HG02678 (cell line): Measurements from ENCODE around the gene RAX2.
"Not testable (repeated sequence)": the region's sequence is repeated elsewhere in the genome, so short reads cannot be mapped to it uniquely, and the experiment has no call there.

Source experiments
- ATAC-seq: cut with Tn5 transposase; IDR thresholded peaks from one replicate; pipeline ENCODE4 v1.9.1; 2021; ENCODE audit warnings: mild to moderate bottlenecking, moderate library complexity; ENCODE audit not compliant: unreplicated experiment

RAX2 gene

DNA sequence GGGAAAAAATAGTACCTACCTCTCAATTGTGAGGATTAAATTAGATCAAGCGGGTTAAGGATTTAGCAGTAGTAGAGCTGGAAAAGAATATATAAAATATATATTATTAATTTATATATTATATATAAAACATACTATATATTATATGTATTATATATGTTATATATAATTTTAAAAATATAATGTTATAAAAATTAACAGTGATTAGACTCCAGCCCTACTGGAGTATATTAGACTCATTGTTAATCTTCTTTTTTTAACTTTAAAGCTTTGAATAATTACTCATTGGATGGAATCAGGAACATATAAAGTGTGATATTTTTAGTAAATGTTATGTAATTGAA lies 9.9 kb downstream of the RAX2 start:
- no peak for ATAC-seq

DNA sequence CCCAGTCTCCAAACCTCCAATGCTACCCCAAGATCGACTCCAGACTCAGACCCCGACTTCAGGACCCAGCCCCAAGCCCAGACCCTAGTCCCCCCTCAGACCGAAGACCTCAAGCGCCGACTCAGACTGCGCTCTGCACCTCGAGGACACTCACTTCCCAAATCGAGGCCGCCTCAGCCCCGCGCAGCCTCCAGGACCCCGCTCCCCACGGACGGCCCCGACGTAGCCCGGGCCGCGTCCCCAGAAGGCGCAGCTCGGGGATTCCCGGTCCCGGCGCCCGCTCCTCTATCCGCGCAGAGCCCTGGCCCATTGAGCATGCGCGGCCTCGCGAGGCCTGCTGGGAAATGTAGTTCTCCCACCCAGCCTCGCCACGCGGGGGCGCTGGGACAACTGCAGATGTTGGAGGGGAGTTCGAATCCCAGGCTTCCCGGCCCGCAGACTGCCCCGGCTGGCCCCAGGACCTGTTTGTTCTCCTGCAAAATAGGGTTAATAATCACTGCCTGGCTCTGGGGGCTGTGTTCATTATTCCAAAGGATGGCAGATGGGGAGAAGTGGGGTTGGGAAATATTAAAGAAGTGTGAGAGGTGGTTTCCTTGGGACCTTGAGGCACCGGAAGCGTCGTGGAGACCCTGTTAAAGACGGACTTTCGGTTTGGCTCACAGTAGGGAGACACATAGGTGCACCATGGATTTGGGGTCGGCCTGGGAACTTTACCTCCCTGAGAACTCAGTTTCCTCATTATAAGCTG lies 10.5 kb downstream of the RAX2 start, which contains the start of gene APBA3:
APBA3 (minus strand) TSS at position 311 of the 748 bp plus-strand sequence. CDS start 1,428 bp downstream, outside the sequence.
- ATAC-seq = peak; percentile 52

DNA sequence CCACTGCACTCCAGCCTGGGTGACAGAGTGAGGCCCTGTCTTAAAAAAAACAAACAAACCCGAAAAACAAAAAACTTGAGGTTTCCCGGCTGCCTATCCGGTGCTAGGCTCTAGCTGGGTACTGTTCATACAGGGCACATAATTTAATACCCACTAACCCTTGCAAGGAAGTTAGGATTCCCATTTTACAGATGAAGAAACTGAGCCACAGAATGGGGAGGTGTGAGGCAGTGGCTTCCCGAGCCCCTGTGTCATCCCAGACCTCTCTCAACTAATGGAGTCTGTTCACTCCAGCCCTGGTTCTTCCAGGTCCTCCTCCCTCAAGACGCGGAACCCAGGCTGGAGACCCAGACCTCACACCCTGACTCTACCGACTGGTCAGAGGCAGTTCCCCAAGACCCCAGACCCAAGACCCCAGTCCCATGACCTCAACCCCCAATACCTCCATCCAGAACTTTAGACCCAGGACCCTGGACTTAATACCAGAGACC lies 11.1 kb downstream of the RAX2 start:
- ATAC-seq = no peak

DNA sequence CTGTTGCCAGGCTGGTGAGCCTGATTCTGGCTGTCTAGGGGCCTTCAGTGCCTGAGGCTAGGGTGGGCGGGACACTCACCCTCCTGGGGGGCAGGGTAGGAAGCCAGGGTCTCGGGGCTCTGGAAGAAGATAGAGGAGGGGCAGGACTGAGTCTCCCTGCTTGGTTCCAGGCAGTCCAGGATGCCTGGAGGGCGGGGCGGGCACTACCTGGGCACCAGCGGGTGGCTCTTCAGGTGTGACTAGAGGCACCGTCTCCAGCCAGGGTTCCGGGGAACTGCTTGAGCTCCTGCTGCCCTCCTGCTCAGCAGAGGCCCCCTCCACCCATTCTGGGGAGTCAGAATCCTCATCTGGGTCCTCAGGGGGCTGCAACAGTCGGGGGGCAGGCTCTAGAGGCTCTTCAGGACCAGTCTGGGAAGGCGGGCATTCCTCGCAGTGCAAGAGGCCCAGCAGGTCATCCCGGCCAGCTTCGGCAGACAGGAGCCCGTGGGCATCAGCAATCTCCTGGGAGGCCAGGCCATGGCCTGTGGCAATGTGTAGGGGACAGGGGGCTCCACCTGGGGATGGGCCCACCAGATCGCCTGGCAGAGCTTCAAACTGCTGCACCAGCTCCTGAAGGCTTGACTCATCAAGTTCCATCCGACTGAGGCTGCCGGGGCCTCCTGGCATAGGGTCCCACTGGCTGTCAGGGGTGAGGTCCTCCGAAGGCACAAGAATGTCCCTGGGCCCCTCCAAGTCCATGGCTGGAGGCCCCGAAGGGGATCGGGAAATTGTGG lies 12.4 kb downstream of the RAX2 start:
- ATAC-seq = no peak

DNA sequence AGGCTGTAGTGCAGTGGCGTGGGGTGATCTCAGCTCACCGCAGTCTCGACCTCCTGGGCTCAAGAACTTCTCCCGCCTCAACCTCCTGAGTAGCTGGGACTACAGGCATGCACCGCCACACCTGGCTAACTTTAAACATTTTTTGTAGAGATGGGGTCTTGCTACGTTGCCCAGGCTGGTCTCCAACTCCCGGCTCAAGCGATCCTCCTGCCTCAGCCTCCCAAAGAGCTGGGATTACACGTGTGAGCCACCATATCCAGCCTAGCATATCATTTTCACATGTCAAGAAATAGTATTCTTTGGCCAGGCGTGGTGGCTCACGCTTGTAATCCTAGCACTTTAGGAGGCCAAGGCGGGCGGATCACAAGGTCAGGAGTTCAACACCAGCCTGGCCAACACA lies 13.7 kb downstream of the RAX2 start:
- ATAC-seq = not testable (repeated sequence)

DNA sequence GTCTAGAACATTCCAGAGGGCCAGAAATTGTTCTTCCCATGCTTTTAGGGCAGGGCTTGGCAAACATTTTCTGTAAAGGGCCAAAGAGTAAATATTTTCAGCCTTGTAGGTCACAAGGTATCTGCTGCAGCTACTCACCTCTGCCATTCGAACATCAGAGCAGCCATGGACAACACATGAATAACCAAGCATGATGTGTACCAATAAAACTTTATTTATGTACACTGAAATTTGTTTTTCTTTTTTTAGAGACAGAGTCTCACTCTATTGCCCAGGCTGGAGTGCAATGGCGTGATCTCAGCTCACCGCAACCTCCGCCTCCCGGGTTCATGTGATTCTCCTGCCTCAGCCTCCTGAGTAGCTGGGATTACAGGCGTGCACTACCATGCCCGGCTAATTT lies 14.3 kb downstream of the RAX2 start:
- ATAC-seq = not testable (repeated sequence)

DNA sequence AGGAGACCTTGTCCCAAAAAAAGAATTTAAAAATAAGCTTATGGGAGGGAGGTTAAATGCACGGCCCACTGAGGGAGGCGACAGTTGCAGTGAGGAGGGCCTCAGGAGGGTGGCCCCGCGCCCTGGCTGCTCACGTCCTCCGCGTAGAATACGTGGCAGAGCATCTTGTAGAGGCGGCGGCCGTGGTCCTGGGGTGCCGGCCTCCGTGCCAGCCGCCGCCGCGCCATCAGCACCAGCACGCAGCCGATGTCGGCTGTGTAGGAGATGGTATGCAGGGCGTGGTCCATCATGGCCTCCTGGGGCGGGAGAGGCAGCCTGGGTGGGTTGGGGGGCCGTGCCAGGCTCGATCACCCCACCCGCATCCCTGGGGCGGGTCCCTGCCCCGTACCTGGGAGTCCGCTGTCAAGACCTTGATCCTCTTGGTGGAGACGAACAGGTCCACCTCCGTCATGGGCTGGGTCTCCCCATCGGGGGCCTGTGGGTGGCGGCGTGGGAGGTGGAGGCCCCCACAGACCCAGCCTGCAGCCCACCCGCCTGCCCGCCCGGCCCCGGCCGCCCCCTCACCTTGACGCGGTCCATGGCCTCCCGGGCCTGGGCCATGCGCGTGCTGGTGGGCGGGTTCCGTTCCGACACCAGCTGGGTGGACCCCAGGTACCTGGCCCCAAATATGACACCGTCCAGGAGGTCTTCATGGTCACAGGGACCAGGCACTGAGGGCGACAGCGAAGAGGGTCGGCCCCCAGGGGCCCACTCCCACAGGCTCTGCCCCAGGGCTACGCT lies 18.2 kb downstream of the RAX2 start:
- ATAC-seq = no peak

DNA sequence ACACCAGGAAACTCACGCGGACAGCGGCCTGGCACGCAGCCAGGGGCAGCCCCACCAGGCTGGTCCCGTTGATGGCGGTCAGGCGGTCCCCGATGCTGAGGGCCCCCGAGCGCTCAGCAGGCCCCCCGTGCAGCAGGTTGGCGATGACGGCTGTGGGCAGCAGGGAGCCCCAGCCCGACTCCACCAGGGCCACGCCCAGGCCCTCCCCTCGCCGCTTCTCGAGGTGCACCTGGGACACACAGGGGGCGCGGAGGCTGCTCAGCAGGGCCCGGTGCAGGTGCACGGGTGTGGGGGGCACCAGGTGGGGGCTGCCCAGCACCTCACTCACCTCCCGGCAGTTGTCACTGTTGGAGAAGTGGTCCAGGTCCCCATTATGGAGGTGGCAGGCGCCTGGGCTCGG lies 19.5 kb downstream of the RAX2 start:
- no peak for ATAC-seq

DNA sequence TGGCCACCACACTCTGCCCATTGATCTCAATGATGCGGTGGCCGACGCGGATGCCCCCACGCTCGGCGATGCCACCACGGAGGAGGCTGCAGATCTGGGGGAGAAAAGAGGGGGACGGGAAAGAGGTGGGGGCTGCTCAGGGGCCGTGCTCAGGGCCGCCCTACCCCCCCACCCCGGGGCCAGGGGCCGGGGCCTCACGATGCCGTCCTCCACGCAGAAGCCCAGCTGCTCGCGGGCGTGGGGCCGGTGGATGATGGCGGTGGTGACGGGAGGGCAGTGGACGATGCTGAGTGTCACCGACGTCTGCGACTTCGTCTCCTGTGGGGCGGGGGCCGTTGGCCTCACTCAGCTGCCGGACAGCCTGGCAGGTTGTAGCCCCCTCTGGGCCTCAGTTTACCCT lies 20.8 kb downstream of the RAX2 start:
- ATAC-seq = no peak

DNA sequence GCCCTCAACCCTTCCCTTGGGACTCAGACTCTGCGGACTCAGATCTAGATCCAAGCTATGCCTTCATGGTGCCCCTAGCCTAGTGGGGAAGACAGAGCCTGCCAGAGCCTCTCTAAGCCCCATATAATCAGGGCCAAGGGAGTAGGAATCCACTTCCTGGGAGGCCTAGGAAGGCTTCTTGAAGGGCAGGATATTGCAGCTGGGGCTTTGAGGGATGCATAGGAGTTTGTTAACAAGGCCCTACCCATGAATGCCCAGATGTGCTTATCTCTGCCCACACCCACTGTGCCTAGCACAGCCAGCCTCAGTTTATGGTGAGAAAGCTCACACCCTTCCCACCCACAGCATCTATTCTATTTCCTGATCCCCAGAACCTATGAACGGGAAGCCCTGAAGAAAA lies 21.8 kb downstream of the RAX2 start:
- ATAC-seq = no peak

DNA sequence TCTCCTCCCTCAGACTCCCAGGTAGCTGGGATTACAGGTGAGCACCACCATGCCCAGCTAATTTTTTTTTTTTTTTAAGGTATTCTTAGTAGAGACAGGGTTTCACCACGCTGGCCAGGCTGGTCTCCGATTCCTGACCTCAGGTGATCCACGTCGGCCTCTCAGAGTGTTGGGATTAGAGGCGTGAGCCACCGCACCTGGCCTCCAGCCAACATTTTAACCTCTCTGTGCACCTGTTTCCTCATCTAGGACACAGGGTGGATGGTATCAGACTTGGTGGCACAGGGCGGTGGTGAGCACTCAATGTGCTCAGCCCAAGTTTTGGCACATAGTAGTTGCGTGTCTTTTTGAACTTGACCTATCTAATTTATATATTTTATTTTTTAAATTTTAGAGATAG lies 23.1 kb downstream of the RAX2 start:
- ATAC-seq = no peak

DNA sequence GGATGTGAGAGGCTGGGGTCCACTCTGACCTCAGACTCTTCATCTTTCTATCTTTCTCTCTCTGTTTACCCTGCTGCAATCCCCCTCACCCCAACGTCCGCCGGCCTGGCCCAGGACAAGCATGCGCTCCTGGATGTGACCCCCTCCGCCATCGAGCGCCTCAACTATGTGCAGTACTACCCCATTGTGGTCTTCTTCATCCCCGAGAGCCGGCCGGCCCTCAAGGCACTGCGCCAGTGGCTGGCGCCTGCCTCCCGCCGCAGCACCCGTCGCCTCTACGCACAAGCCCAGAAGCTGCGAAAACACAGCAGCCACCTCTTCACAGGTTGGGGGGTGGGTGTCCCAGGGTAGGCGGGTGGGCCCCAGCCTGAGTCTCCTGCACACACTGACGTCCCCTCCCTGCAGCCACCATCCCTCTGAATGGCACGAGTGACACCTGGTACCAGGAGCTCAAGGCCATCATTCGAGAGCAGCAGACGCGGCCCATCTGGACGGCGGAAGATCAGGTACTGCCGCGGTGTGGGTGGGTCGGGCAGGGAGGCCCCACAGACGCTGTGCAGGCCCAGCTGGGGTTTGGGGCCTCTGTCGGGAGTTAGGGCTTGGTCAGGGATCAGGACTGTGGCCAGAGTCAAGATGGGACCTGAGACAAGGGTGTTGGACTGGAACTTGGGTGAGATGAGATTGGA lies 25.5 kb downstream of the RAX2 start:
- no peak for ATAC-seq

DNA sequence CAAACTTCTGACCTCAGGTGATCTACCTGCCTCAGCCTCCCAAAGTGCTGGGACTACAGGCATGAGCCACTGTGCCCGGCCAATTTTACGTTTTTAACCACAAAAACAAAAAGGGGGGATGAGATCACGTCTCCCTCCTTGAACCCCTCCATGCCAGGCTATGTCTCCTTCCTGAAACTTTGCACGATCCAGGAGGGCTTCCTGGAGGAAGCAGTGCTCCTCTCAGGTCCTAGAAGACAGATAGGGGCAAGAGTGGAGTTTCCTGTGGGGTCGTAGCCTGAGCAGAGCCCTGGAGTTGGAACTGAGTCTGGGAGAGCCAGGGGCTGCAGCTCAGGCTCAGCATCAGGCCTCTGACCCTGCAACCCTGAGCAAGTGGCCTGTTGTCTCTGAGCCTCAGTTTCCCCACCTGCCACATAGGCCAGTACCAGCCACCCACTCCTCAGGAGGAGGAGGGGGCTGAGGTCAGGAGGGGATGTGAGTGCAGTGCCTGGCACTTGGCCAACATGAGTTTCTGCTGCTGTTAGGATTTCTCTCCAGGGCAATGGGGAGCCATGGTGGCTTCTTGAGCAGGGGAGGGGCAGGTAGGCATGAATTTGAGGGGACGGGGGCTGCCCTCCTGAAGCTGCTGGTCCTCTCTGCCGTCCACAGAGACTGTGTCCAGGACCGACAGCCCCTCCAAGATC lies 26.5 kb downstream of the RAX2 start:
- ATAC-seq = no peak

DNA sequence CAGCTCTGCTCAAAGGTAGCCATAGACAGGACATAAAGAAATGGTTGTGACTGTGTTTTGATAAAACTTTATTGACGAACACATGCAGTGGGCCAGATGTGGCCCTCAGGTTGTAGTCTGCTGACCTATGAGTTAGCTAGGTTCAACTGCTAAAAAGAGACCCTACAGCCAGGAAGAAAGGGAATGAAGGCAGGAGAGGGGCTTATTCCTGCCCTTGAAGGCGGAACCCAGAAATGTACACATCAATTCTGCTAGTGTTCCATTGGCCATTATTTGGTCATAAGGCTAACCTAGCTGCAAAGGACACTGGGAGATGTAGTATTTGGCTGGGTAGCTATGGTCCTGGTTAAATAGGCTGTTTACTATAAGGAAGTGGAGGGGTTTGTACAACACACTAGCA lies 28.5 kb downstream of the RAX2 start:
- ATAC-seq = no peak

DNA sequence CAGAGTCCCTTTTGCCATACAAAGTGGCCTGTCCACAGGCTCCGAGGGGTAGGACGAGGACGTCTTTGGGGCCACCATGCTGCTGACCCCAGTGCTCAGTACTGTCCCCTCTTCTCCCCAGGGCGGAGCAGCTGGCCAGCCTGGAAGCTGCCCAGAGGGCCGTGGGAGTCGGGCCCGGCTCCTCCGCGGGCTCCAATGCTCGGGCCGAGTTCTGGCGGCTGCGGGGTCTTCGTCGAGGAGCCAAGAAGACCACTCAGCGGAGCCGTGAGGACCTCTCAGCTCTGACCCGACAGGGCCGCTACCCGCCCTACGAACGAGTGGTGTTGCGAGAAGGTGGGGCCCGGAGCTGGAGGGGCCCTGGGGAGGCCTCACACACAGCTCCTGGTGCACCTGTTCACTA lies 31.6 kb downstream of the RAX2 start:
- no peak for ATAC-seq

DNA sequence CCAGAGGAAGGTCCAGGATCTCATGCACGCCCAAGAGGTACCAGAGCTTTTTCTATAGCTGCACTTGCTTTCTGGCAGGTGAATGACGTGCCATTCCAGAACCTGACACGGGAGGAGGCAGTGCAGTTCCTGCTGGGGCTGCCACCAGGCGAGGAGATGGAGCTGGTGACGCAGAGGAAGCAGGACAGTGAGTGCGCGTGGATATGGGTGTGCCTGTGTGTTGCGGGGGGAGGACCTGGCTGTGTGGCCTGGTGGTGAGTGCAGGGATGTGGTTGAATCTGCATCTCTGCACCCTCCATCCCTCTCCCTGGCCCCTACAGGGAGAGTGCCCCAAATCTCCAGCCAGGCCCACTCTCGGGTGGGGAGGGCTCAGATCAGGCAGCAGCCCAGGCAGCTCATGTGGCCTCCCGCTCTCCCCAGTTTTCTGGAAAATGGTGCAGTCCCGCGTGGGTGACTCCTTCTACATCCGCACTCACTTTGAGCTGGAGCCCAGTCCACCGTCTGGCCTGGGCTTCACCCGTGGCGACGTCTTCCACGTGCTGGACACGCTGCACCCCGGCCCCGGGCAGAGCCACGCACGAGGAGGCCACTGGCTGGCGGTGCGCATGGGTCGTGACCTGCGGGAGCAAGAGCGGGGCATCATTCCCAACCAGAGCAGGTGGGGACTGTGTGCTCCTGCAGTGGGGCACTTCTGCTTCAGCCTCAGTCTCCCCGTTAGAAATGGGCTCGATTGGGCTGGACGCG lies 33.4 kb downstream of the RAX2 start:
- ATAC-seq = no peak

DNA sequence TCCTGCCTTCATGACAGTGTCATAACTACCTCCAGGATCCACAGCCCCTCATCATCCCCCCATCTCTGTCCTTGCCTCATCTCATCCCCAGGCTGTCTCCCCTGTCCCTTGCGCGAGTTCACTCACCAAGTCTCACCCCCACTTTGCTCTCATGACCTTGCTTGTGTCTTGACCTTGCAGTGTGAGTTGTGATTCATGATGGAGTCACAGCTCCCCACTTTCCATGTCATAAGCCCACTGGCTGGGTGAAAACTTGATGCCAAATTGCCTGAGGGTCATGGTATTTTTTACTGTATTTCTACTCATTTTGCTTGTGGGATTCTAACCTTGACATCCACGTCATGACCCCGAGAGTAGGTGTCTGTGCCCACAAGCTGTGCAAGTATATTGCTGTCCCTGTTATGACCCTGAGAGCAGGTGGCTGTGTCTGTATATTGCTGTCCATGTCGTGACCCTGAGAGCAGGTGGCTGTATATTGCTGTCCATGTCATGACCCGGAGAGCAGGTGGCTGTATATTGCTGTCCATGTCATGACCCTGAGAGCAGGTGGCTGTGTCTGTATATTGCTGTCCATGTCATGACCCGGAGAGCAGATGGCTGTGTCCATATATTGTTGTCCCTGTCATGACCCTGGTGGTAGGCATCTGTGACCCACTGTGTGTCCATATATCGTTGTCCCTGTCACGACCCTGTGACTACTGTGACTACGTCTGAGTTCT lies 34.4 kb downstream of the RAX2 start:
- no peak for ATAC-seq

DNA sequence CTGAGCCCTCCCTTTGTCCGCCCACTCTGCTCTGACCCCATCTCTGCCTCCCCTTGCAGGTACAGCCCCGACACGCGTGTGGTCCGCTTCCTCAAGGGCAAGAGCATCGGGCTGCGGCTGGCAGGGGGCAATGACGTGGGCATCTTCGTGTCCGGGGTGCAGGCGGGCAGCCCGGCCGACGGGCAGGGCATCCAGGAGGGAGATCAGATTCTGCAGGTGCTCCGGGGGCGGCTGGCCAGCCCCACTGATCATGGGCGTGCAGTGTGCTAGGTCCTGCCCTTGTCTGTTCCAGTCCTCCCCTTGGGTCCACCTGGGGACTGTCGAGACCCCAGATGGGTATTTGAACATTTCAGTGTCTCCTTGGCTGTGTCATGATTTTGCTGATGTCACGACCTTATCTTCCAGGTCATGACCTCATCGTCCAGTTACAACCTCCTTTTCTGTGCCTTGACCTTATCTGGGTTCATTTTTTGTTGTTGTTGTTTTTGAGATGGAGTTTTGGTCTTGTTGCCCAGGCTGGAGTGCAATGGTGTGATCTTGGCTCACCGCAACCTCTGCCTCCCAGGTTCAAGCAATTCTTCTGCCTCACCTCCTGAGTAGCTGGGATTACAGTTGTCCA lies 35.8 kb downstream of the RAX2 start:
- no peak for ATAC-seq

DNA sequence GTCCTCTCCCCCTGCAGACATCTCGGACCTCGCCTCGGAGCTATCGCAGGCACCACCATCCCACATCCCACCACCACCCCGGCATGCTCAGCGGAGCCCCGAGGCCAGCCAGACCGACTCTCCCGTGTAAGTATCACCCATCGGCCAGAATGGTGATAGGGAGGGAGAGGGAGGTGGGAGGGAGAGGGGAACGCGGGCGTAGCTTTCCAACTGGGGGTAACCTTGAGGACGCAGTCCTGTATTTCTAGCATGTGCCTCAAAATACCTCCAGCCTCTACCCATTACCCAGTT lies 37.8 kb downstream of the RAX2 start:
- ATAC-seq = no peak
